HG02623 (cell line): ENCODE results near the gene SPCS1.
"Not testable (repeated sequence)": the region's sequence is repeated elsewhere in the genome, so short reads cannot be mapped to it uniquely, and the experiment has no call there.

ENCODE experiments used
- ATAC-seq: cut with Tn5 transposase; IDR thresholded peaks from one replicate; pipeline ENCODE4 v1.9.1; 2021; ENCODE audit warnings: moderate library complexity; ENCODE audit not compliant: unreplicated experiment

The SPCS1 gene

GRCh38 chr3:52705688-52706686, at the start of gene SPCS1, which contains the start of gene GLT8D1:
TSS of gene SPCS1 (plus strand) at chr3:52706106. CDS start at chr3:52706247, 141 bp downstream.
TSS of gene GLT8D1 (minus strand) at chr3:52705791. CDS start at chr3:52700460, 5,331 bp downstream.
- peak; percentile 65 for ATAC-seq

- no peak for ATAC-seq
These were observed 45.9 kb upstream of the SPCS1 start for GRCh38 chr3:52660046-52660445.

- no peak for ATAC-seq
These were observed 42.8 kb upstream of the SPCS1 start for GRCh38 chr3:52663098-52663497.

GRCh38 chr3:52670621-52671521, 35.0 kb upstream of the SPCS1 start:
- ATAC-seq: peak; percentile 73

GRCh38 chr3:52671676-52672075, 34.2 kb upstream of the SPCS1 start:
- no peak for ATAC-seq

GRCh38 chr3:52676201-52676600, 29.7 kb upstream of the SPCS1 start:
- ATAC-seq: not testable (repeated sequence)

GRCh38 chr3:52678265-52679198, 27.4 kb upstream of the SPCS1 start:
- ATAC-seq: no peak

- ATAC-seq: no peak
These were observed 26.7 kb upstream of the SPCS1 start for GRCh38 chr3:52679199-52679538.

- no peak for ATAC-seq
These were observed 26.1 kb upstream of the SPCS1 start for GRCh38 chr3:52679811-52680210.

- ATAC-seq: no peak
These were observed 24.3 kb upstream of the SPCS1 start for GRCh38 chr3:52681596-52681995.

- no peak for ATAC-seq
These were observed 23.9 kb upstream of the SPCS1 start for GRCh38 chr3:52682016-52682415.

GRCh38 chr3:52683611-52684010, 22.3 kb upstream of the SPCS1 start:
- no peak for ATAC-seq

GRCh38 chr3:52684184-52684583, 21.7 kb upstream of the SPCS1 start:
- no peak for ATAC-seq

GRCh38 chr3:52685285-52685708, 20.6 kb upstream of the SPCS1 start:
- ATAC-seq: peak; percentile 79

- peak; percentile 65 for ATAC-seq
These were observed 19.9 kb upstream of the SPCS1 start, which contains the start of the genes GNL3 and PBRM1 for GRCh38 chr3:52685709-52686691. TSS of gene GNL3 (plus strand) at chr3:52686032. CDS start at chr3:52686093, 61 bp downstream. TSS of gene PBRM1 (minus strand) at chr3:52685913.

GRCh38 chr3:52688266-52688665, 17.6 kb upstream of the SPCS1 start:
- ATAC-seq: no peak

- ATAC-seq: no peak
These were observed 16.8 kb upstream of the SPCS1 start for GRCh38 chr3:52689151-52689550.

GRCh38 chr3:52690560-52690959, 15.3 kb upstream of the SPCS1 start:
- no peak for ATAC-seq

- ATAC-seq: no peak
These were observed 12.8 kb upstream of the SPCS1 start for GRCh38 chr3:52693071-52693470.
